Osteoblast (primary cell): Measurements from ENCODE around the gene C6orf89. TPM values are rescaled to one million over a fixed set of nuclear protein-coding genes. Genes with fewer than 3 reads are reported as not detected.

Experiments
- DNase-seq: peaks from one replicate; pipeline ENCODE4 v3.0.0; 2011; ENCODE audit warnings: low spot score, mixed read lengths; ENCODE audit not compliant: insufficient read length; ENCODE audit errors: missing footprints
- H2AFZ ChIP-seq: 2 replicates; pipeline ENCODE4 v1.6.0; 2011; ENCODE audit warnings: mild to moderate bottlenecking, low read length
- H3K27ac ChIP-seq: 2 replicates; pipeline ENCODE4 v1.5.1; 2011; ENCODE audit warnings: mild to moderate bottlenecking, low read depth, low read length, moderate library complexity
- H3K27me3 ChIP-seq: 2 replicates; pipeline ENCODE4 v1.6.0; 2012; ENCODE audit warnings: mild to moderate bottlenecking, control low read depth, inconsistent platforms, low read length, moderate library complexity; ENCODE audit not compliant: insufficient read depth
- H3K36me3 ChIP-seq: 2 replicates; pipeline ENCODE4 v1.5.1; 2011; ENCODE audit warnings: mild to moderate bottlenecking, low read length, control low read depth, moderate library complexity; ENCODE audit not compliant: insufficient read depth
- H3K4me1 ChIP-seq: 2 replicates; pipeline ENCODE4 v1.5.1; 2011; ENCODE audit warnings: mild to moderate bottlenecking, low read length, control low read depth, moderate library complexity; ENCODE audit not compliant: insufficient read depth
- H3K4me2 ChIP-seq: 2 replicates; pipeline ENCODE4 v1.6.0; 2011; ENCODE audit warnings: mild to moderate bottlenecking, low read length; ENCODE audit not compliant: insufficient read depth
- H3K4me3 ChIP-seq: fragments of 200-600 bp; sonication (generic); 3 replicates; pipeline ENCODE4 v1.5.1; 2012; ENCODE audit warnings: mild to moderate bottlenecking, low read length, inconsistent platforms; ENCODE audit not compliant: insufficient read depth
- H3K79me2 ChIP-seq: 2 replicates; pipeline ENCODE4 v1.6.0; 2012; ENCODE audit warnings: mild to moderate bottlenecking, low read length, control low read depth, inconsistent platforms; ENCODE audit not compliant: insufficient read depth
- H3K9me3 ChIP-seq: 2 replicates; pipeline ENCODE4 v1.5.1; 2011; ENCODE audit warnings: low read depth, low read length, control low read depth
- H4K20me1 ChIP-seq: 2 replicates; pipeline ENCODE4 v1.6.0; 2012; ENCODE audit warnings: mild to moderate bottlenecking, low read length, control low read depth; ENCODE audit not compliant: insufficient read depth
- total RNA-seq: library from RNA; depleted of rRNA; stranded (reverse); fragments of >200 nt; gene quantifications from 2 replicates; pipeline ENCODE4 v1.2.3, GENCODE V29; 2012
- TF ChIP-seq, protein P1 (sequence below): IDR thresholded peaks from 2 replicates; pipeline ENCODE4 v1.5.1; 2011; ENCODE audit warnings: mild to moderate bottlenecking, low read depth, low read length, moderate library complexity; ENCODE audit errors: extremely low read depth

C6orf89 gene
- total RNA-seq, 1 donor, result 59.0 TPM

DNA sequence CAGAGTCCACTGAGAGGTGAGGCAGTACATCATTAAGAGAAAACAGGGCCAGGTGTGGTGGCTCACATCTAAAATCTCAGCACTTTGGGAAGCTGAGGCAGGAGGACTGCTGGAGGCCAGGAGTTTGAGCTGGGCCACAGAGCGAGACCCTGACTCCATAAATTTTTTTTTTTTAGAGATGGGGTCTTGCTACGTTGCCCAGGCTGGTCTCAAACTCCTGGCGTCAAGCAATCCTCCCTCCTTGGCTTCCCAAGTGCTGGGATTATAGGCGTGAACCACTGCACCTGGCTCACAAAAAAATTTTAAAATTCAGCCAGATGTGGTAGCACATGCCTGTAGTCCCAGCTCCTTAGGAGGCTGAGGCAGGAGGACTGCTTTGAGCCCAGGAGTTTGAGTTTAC lies 28.4 kb upstream of the C6orf89 start:
- no peak overlapping the region for H3K4me2 ChIP-seq
- TF ChIP-seq, protein P1, sequence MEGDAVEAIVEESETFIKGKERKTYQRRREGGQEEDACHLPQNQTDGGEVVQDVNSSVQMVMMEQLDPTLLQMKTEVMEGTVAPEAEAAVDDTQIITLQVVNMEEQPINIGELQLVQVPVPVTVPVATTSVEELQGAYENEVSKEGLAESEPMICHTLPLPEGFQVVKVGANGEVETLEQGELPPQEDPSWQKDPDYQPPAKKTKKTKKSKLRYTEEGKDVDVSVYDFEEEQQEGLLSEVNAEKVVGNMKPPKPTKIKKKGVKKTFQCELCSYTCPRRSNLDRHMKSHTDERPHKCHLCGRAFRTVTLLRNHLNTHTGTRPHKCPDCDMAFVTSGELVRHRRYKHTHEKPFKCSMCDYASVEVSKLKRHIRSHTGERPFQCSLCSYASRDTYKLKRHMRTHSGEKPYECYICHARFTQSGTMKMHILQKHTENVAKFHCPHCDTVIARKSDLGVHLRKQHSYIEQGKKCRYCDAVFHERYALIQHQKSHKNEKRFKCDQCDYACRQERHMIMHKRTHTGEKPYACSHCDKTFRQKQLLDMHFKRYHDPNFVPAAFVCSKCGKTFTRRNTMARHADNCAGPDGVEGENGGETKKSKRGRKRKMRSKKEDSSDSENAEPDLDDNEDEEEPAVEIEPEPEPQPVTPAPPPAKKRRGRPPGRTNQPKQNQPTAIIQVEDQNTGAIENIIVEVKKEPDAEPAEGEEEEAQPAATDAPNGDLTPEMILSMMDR, result no peak

GRCh38 chr6:36858407-36858981 lies 27.3 kb upstream of the C6orf89 start:
- DNase-seq, result no peak
- TF ChIP-seq, protein P1, result no peak
- Histone ChIP-seq H2AFZ (no peak overlapping the region), H3K9me3 (no peaks in the 10 kb centered on the region), H3K36me3 (peaks cover 26% of the 10 kb centered on the region), H3K4me2 (no peak overlapping the region), H3K4me3 (no peak overlapping the region), H4K20me1 (peaks cover 6% of the 10 kb centered on the region), H3K27ac (no peak overlapping the region), H3K27me3 (no peaks in the 10 kb centered on the region), H3K4me1 (peaks cover 12% of the 10 kb centered on the region), H3K79me2 (peaks cover 19% of the 10 kb centered on the region)

More for the DNA sequence above, 28.4 kb upstream of the C6orf89 start:
- H3K27me3 ChIP-seq, result no peaks in the 10 kb centered on the region
- peaks cover 24% of the 10 kb centered on the region for H3K4me1 ChIP-seq
- DNase-seq, result no peak
- no peaks in the 10 kb centered on the region for H3K9me3 ChIP-seq
- H2AFZ ChIP-seq, result no peak overlapping the region
- peaks cover 3% of the 10 kb centered on the region for H4K20me1 ChIP-seq
- no peak overlapping the region for H3K4me3 ChIP-seq
- peaks cover 13% of the 10 kb centered on the region for H3K79me2 ChIP-seq
- no peak overlapping the region for H3K27ac ChIP-seq
- peaks cover 20% of the 10 kb centered on the region for H3K36me3 ChIP-seq

DNA sequence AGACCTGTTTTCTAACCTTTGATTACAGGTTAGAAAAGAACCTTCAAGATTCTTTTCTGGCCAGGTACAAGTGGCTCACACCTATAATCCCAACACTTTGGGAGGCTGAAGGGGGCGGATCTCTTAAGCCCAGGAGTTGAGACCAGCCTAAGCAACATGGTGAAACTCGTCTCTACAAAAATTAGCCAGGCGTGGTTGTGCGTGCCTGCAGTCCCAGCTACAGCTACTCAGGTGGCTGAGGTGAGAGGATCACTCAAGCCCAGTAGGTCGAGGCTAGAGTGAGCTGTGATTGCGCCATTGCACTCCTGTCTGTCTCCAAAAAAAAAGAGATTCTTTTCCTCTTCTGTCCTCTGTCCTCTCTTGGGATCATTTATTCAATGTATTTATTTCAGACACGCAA lies 25.6 kb upstream of the C6orf89 start:
- Histone ChIP-seq H3K27ac (no peak overlapping the region), H3K4me3 (no peak overlapping the region), H4K20me1 (peaks cover 12% of the 10 kb centered on the region), H3K4me2 (no peak overlapping the region), H3K9me3 (no peaks in the 10 kb centered on the region), H3K4me1 (peaks cover 9% of the 10 kb centered on the region), H3K36me3 (peaks cover 23% of the 10 kb centered on the region), H2AFZ (no peak overlapping the region), H3K79me2 (peaks cover 31% of the 10 kb centered on the region), H3K27me3 (no peaks in the 10 kb centered on the region)
- TF ChIP-seq, protein P1, result no peak
- DNase-seq, result no peak

DNA sequence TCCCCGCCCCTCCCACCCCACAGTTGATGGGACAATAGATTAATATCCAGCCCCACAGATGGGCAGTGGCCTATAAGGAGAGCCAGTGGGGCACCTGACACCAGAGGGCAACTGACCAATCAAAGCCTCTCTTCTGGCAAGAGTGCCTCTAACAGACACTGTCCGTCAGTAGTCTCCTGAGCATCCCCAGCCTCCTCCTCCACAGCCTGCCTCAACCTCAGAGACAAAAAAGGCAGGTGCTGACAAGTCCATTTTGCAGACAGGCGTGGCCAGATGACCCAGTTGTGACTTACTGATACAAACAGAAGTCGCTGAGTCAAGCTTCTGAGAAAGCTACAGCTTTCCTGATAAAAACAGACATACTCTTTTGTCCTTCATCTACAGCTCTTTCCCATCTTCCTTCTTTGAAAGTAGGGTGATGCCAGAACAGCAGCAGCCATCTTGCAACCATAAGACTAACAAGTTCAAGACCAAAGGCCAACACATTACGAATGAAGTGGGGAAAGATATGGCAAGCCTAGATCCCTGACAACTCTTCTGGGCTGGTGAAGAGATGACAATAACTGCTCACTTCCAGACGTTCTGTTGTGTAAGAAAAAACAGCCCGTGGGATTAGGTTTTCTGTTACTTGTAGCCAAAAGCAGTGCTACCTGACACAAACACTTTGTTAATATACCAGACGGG lies 23.4 kb upstream of the C6orf89 start:
- Histone ChIP-seq H3K27ac (no peak overlapping the region), H2AFZ (no peak overlapping the region), H3K4me2 (no peak overlapping the region), H3K27me3 (no peaks in the 10 kb centered on the region), H4K20me1 (peaks cover 19% of the 10 kb centered on the region), H3K9me3 (no peaks in the 10 kb centered on the region), H3K36me3 (peaks cover 17% of the 10 kb centered on the region), H3K79me2 (peaks cover 52% of the 10 kb centered on the region), H3K4me1 (peaks cover 9% of the 10 kb centered on the region), H3K4me3 (no peak overlapping the region)
- DNase-seq, result no peak
- TF ChIP-seq, protein P1, result no peak
